Measurements from ENCODE around the gene AKAP7.

AKAP7 gene

GRCh38 chr6:131161987-131162386, 26.7 kb downstream of the AKAP7 start (continued):
- no peak for TF ChIP-seq ZNF561 (tag by site-specific recombination; IDR thresholded peaks at IDR 0.05; ENCODE audit: borderline replicate concordance)
- no peak for TF ChIP-seq ZNF292 (tag by site-specific recombination; IDR thresholded peaks at IDR 0.05; ENCODE audit: borderline replicate concordance, low read depth)
- no peak for TF ChIP-seq ZNF558 (tag by site-specific recombination; IDR thresholded peaks at IDR 0.05)
- no peak for TF ChIP-seq ZNF707 (tag by site-specific recombination; IDR thresholded peaks at IDR 0.05)
- TF ChIP-seq ZNF629 (tag by site-specific recombination; IDR thresholded peaks at IDR 0.05), result no peak
- TF ChIP-seq ZNF132 (tag by site-specific recombination; IDR thresholded peaks at IDR 0.05; ENCODE audit: borderline replicate concordance), result no peak
- no peak for TF ChIP-seq GLI4 (tag by site-specific recombination; IDR thresholded peaks at IDR 0.05)

- Histone ChIP-seq H3K4me3 (ENCODE audit: low read depth, low read length) (no peak overlapping the region), H3K4me1 (ENCODE audit: control insufficient read depth, insufficient read depth, low read length) (peaks cover 6% of the 10 kb centered on the region), H3K27ac (ENCODE audit: extremely low read depth, low read depth, low read length) (no peak overlapping the region), H3K36me3 (ENCODE audit: control insufficient read depth in 2 of 2, insufficient read depth in 1 of 2, low read length in 2 of 2) (peaks cover 0 to 4% of the 10 kb centered on the region in 2 experiments; a peak in 1 of 3 replicates), H3K9me3 (ENCODE audit: control insufficient read depth, insufficient read depth, low read depth, low read length) (no peaks in the 10 kb centered on the region)
- POLR2A ChIA-PET, result interaction anchor here (0.9 kb wide), 1 partner anchor 14 kb away, joined by 3 read pairs; no protein-coding TSS in a partner anchor
- CTCF ChIA-PET, result interaction anchor here (0.6 kb wide), 1 partner anchor 25 kb away, joined by 4 read pairs; no protein-coding TSS in a partner anchor
- TF ChIP-seq FEZF1 (tag by site-specific recombination; IDR thresholded peaks at IDR 0.05) (no peak), MZF1 (tag by site-specific recombination; IDR thresholded peaks at IDR 0.05; ENCODE audit: borderline replicate concordance) (no peak), ZNF239 (tag by site-specific recombination; IDR thresholded peaks at IDR 0.05) (no peak), EGR2 (tag by site-specific recombination; IDR thresholded peaks at IDR 0.05; ENCODE audit: low read depth) (no peak), ZNF785 (tag by site-specific recombination; IDR thresholded peaks at IDR 0.05) (no peak), ZNF138 (tag by site-specific recombination; IDR thresholded peaks at IDR 0.05; ENCODE audit: borderline replicate concordance) (no peak), ZNF521 (tag by site-specific recombination; IDR thresholded peaks at IDR 0.05) (no peak), ZNF311 (tag by site-specific recombination; IDR thresholded peaks at IDR 0.05; ENCODE audit: borderline replicate concordance) (no peak), ZNF449 (tag by site-specific recombination; IDR thresholded peaks at IDR 0.05) (no peak), ZBTB6 (tag by site-specific recombination; IDR thresholded peaks at IDR 0.05) (no peak), PRDM4 (tag by site-specific recombination; IDR thresholded peaks at IDR 0.05) (no peak)
These were observed 28.6 kb downstream of the AKAP7 start for GRCh38 chr6:131163886-131164285.

- Histone ChIP-seq H3K36me3 (ENCODE audit: control insufficient read depth in 2 of 2, insufficient read depth in 1 of 2, low read length in 2 of 2) (peaks cover 0 to 7% of the 10 kb centered on the region in 2 experiments; a peak in 1 of 3 replicates), H3K27ac (ENCODE audit: extremely low read depth, low read depth, low read length) (no peak overlapping the region), H3K9me3 (ENCODE audit: control insufficient read depth, insufficient read depth, low read depth, low read length) (no peaks in the 10 kb centered on the region), H3K4me1 (ENCODE audit: control insufficient read depth, insufficient read depth, low read length) (peaks cover 4% of the 10 kb centered on the region), H3K4me3 (ENCODE audit: low read depth, low read length) (no peak overlapping the region)
- POLR2A ChIA-PET, result interaction anchor here (0.9 kb wide), 1 partner anchor 13 kb away, joined by 3 read pairs; no protein-coding TSS in a partner anchor
- CTCF ChIA-PET, result no interaction called here
- TF ChIP-seq ZBTB48 (tag by site-specific recombination; IDR thresholded peaks at IDR 0.05) (no peak), ZNF280D (tag by site-specific recombination; IDR thresholded peaks at IDR 0.05) (no peak), TRIM28 (IDR thresholded peaks at IDR 0.05; ENCODE audit: borderline replicate concordance, low read length) (no peak), ZNF639 (tag by site-specific recombination; IDR thresholded peaks at IDR 0.05) (no peak)
These were observed 29.2 kb downstream of the AKAP7 start for GRCh38 chr6:131164506-131164905.
